Transverse colon (tissue), 4 donors: ENCODE measurements around the gene NEURL1B. TPM values are rescaled to one million over a fixed set of nuclear protein-coding genes. Genes with fewer than 3 reads are reported as not detected.

ENCODE experiments used
- DNase-seq: peaks from one replicate; pipeline ENCODE4 v3.0.0-alpha.2; 2019
- H3K27ac ChIP-seq, 4 donors: fragments of 200-600 bp; sonication (generic); 2 replicates each; pipeline ENCODE4 v1.5.1; 2016 to 2018; ENCODE audit warnings: inconsistent platforms in 4 of 4
- H3K27me3 ChIP-seq: fragments of 200-600 bp; sonication (generic); 2 replicates; pipeline ENCODE4 v1.5.1; 2017; ENCODE audit warnings: inconsistent platforms
- H3K36me3 ChIP-seq, 4 donors: fragments of 200-600 bp; sonication (generic); 2 replicates each; pipeline ENCODE4 v1.5.1; 2017 to 2019; ENCODE audit warnings: inconsistent platforms in 4 of 4
- H3K4me1 ChIP-seq, 4 donors: fragments of 200-600 bp; sonication (generic); 2 replicates each; pipeline ENCODE4 v1.5.1; 2017 to 2020; ENCODE audit warnings: inconsistent platforms in 4 of 4
- H3K4me3 ChIP-seq, 4 donors: fragments of 200-600 bp; sonication (generic); 1 replicate in 1 of 4; 2 replicates in 3 of 4; pipeline versions ENCODE4 v1.5.1 to v1.6.1; 2017 to 2019; ENCODE audit warnings: inconsistent platforms in 4 of 4
- H3K9me3 ChIP-seq, 2 donors: fragments of 200-600 bp; sonication (generic); 2 replicates each; pipeline ENCODE4 v1.5.1; 2017 to 2019; ENCODE audit warnings: inconsistent platforms in 2 of 2
- CTCF ChIP-seq, 5 experiments: fragments of 200-600 bp in 3 of 5; fragments of 450-650 bp in 2 of 5; sonication (generic) in 3 of 5; IDR thresholded peaks; 1 replicate in 2 of 5; 2 replicates in 3 of 5; pipeline ENCODE4 v1.5.1; 2016 to 2017; ENCODE audit warnings: antibody characterized with exemption in 5 of 5, inconsistent platforms in 3 of 5, mild to moderate bottlenecking in 2 of 5, moderate library complexity in 1 of 5
- EP300 ChIP-seq: sonication (generic); formaldehyde crosslinking; IDR thresholded peaks from one replicate; pipeline ENCODE4 v1.6.1; 2017; ENCODE audit warnings: antibody characterized with exemption, low read depth
- POLR2A ChIP-seq: fragments of 450-650 bp; IDR thresholded peaks from one replicate; pipeline ENCODE4 v1.6.1; 2016; ENCODE audit warnings: antibody characterized with exemption, mild to moderate bottlenecking, moderate library complexity
- POLR2AphosphoS5 ChIP-seq, 3 donors: sonication (generic); formaldehyde crosslinking; IDR thresholded peaks; one replicate each; pipeline ENCODE4 v1.6.1; 2016; ENCODE audit warnings: antibody characterized with exemption in 3 of 3
- WGBS, 2 donors: methylation state at CpG; one replicate each; pipeline ENCODE4 v1.1.5; 2018; ENCODE audit warnings: low coverage in 1 of 2; 5-methylcytosine and 5-hydroxymethylcytosine counted together
- in situ Hi-C, 4 donors: fragments of 200-750 bp; cut with MboI; loops; one replicate each; pipeline versions ENCODE4 v1.15.0 to v1.15.1; 2017; ENCODE audit warnings: low sequenced_read_pairs in 3 of 4, low pct_ligation_motif_present in 1 of 4, low pct_unique_long_range_greater_than_20kb in 1 of 4
- intact Hi-C: fragments of 100-400 bp; cut with DNase I; formaldehyde crosslinking; loops from one replicate; pipeline ENCODE4 v1.15.1; 2023; ENCODE audit warnings: low total_unique reads
- total RNA-seq, 4 donors: library from RNA; depleted of rRNA; stranded (reverse); fragments of >200 nt; gene quantifications; one replicate each; pipeline ENCODE4 v1.1.0, GENCODE V29; 2016

The NEURL1B gene
- total RNA-seq, 4 donors from 2014 or later = 74.6 to 168 (median 94.5) TPM

- intact Hi-C loops (no loop called here), in situ Hi-C loops (loop anchor here in 2 of 4 donors (5.0 kb wide), 2 partner anchors 214 to 219 kb away; no protein-coding TSS in a partner anchor)
- peaks cover 2% of the 10 kb centered on the region for H3K27me3 ChIP-seq
- H3K4me1 ChIP-seq = peaks cover 9 to 33% (median 26%) of the 10 kb centered on the region in 4 donors
- peak overlapping the region; percentile 78 to 87 (median 82) for H3K27ac ChIP-seq
- H3K4me3 ChIP-seq = no peak overlapping the region
- no peak for DNase-seq
- WGBS, 2 donors = 78% methylated on average over 20 of the region's 20 CpGs; no CpG with 5 or more reads in 1 of the 2 donors
- no peaks in the 10 kb centered on the region for H3K36me3 ChIP-seq
- no peak for TF ChIP-seq POLR2A
- no peak for TF ChIP-seq EP300
- no peak for TF ChIP-seq CTCF (IDR thresholded peaks at IDR 0.05)
- no peak for TF ChIP-seq POLR2AphosphoS5 (IDR thresholded peaks at IDR 0.05)
- no peaks in the 10 kb centered on the region for H3K9me3 ChIP-seq
These were observed 55.2 kb downstream of the NEURL1B start for GRCh38 chr5:172696171-172696849.

GRCh38 chr5:172697123-172698121 is 56.4 kb downstream of the NEURL1B start:
- peaks cover 10% of the 10 kb centered on the region for H3K27me3 ChIP-seq
- peaks cover 9 to 38% (median 26%) of the 10 kb centered on the region in 4 donors for H3K4me1 ChIP-seq
- H3K36me3 ChIP-seq = no peaks in the 10 kb centered on the region
- intact Hi-C loops = loop anchor here (1.0 kb wide), 1 partner anchor 218 kb away; no protein-coding TSS in a partner anchor
- no peaks in the 10 kb centered on the region for H3K9me3 ChIP-seq
- TF ChIP-seq POLR2AphosphoS5 (IDR thresholded peaks at IDR 0.05) (peak; percentile 67 to 84 (median 83)), EP300 (no peak), POLR2A (peak; percentile 57), CTCF (IDR thresholded peaks at IDR 0.05) (peak; percentile 83 to 99 (median 90))
- peak; percentile 93 for DNase-seq
- 20 to 67% methylated on average over 8 to 33 of the region's 36 CpGs for WGBS, 2 donors
- H3K27ac ChIP-seq = peak overlapping the region; percentile 78 to 87 (median 82)
- H3K4me3 ChIP-seq = peak overlapping the region; percentile 44 to 68 (median 50)
- in situ Hi-C loops = loop anchor here in 2 of 4 donors (5.0 kb wide), 2 partner anchors 215 to 220 kb away; no protein-coding TSS in a partner anchor

GRCh38 chr5:172699423-172699822 is 58.4 kb downstream of the NEURL1B start:
- 74 to 79% methylated on average over 6 of the region's 6 CpGs for WGBS, 2 donors
- intact Hi-C loops (no loop called here), in situ Hi-C loops (loop anchor here in 2 of 4 donors (5.0 kb wide), 2 partner anchors 217 to 222 kb away; no protein-coding TSS in a partner anchor)

More at GRCh38 chr5:172699423-172699822, 58.4 kb downstream of the NEURL1B start:
- peaks cover 9 to 38% (median 23%) of the 10 kb centered on the region in 4 donors for H3K4me1 ChIP-seq
- H3K4me3 ChIP-seq = no peak overlapping the region
- TF ChIP-seq POLR2AphosphoS5 (IDR thresholded peaks at IDR 0.05) = no peak
- TF ChIP-seq POLR2A = no peak
- no peak for TF ChIP-seq CTCF (IDR thresholded peaks at IDR 0.05)
- TF ChIP-seq EP300 = no peak
- no peak for DNase-seq
- no peak overlapping the region for H3K27ac ChIP-seq
- H3K36me3 ChIP-seq = no peaks in the 10 kb centered on the region
- no peaks in the 10 kb centered on the region for H3K9me3 ChIP-seq
- peaks cover 20% of the 10 kb centered on the region for H3K27me3 ChIP-seq
